GM12801 (cell line): ENCODE measurements around the gene DTD1.

ENCODE experiments used
- CTCF ChIP-seq: IDR thresholded peaks from one replicate; pipeline ENCODE4 v1.5.1; 2011; ENCODE audit warnings: control low read depth; ENCODE audit not compliant: insufficient read length; ENCODE audit errors: extremely low read depth

Gene DTD1

GRCh38 chr20:18729231-18729825 lies 141.5 kb downstream of the DTD1 start:
- TF ChIP-seq CTCF = no peak

GRCh38 chr20:18731940-18732339 lies 144.1 kb downstream of the DTD1 start:
- no peak for TF ChIP-seq CTCF

- TF ChIP-seq CTCF = no peak
Observed at GRCh38 chr20:18734525-18735189, 146.8 kb downstream of the DTD1 start.

GRCh38 chr20:18737140-18737539 lies 149.3 kb downstream of the DTD1 start:
- no peak for TF ChIP-seq CTCF

GRCh38 chr20:18738055-18738454 lies 150.2 kb downstream of the DTD1 start:
- no peak for TF ChIP-seq CTCF

- TF ChIP-seq CTCF = no peak
Observed at GRCh38 chr20:18738888-18739287, 151.0 kb downstream of the DTD1 start.

- no peak for TF ChIP-seq CTCF
Observed at GRCh38 chr20:18739751-18740166, 151.9 kb downstream of the DTD1 start.

- no peak for TF ChIP-seq CTCF
Observed at GRCh38 chr20:18740726-18741125, 152.9 kb downstream of the DTD1 start.
